ENCODE results near the gene ANG.

DNA sequence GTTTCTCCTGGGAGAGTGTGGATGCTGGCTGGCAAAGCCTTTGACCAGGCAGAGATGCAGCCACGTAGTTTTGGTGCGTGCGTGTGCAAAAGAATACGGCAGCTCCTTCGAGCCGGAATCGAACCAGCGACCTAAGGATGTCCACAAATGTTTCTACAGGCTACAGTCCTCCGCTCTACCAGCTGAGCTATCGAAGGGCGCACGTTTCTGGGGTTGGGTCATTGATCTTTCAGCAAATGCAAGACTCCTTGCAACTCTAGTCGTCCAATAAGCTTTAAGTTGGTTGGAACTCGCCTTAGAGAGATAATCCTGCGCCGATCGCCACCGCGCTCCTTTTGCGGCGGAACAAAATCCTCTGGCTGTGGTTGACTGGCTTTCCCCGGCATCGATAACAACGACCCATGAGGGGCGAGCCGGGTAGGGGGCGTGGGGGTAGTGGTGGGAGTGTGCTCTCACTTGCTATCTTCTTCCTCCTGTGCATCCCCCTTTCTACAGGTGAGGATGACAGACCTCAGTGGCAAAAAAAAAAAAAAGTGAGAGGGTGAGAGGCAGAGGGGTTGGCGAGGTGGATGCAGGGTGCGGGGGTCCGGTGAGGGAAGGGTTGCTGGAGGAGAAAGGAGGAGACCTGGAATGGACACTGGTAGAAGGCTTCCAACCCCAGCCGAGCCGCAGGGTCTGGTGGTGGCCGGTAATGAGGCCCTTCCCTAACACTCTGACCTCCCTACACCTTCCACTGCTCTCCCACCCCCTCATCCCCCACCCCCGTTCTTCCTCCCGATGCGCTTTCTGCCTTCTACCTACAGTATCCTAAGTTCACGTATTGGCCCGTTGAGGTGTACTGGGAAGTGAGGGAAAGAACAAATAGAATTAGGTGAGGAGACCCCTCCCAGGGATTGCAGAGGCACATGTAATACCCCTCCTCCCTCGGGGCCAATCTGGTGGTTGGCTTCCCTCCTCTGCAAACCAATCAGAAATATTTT lies 35.3 kb upstream of the ANG start:
- TF ChIP-seq, protein P1, sequence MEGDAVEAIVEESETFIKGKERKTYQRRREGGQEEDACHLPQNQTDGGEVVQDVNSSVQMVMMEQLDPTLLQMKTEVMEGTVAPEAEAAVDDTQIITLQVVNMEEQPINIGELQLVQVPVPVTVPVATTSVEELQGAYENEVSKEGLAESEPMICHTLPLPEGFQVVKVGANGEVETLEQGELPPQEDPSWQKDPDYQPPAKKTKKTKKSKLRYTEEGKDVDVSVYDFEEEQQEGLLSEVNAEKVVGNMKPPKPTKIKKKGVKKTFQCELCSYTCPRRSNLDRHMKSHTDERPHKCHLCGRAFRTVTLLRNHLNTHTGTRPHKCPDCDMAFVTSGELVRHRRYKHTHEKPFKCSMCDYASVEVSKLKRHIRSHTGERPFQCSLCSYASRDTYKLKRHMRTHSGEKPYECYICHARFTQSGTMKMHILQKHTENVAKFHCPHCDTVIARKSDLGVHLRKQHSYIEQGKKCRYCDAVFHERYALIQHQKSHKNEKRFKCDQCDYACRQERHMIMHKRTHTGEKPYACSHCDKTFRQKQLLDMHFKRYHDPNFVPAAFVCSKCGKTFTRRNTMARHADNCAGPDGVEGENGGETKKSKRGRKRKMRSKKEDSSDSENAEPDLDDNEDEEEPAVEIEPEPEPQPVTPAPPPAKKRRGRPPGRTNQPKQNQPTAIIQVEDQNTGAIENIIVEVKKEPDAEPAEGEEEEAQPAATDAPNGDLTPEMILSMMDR (IDR thresholded peaks at IDR 0.05; ENCODE audit: control extremely low read depth in 1 of 3, insufficient read depth in 1 of 3, low read depth in 1 of 3, low read length in 3 of 3), result no peak
- TF ChIP-seq CHD1 (IDR thresholded peaks at IDR 0.05; ENCODE audit: low read depth, low read length), result no peak
- no peak for TF ChIP-seq POLR2A (IDR thresholded peaks at IDR 0.05; ENCODE audit: control extremely low read depth in 1 of 2, low read depth in 2 of 2, low read length in 2 of 2)
- no peak for TF ChIP-seq JUND (IDR thresholded peaks at IDR 0.05; ENCODE audit: low read length)
- TF ChIP-seq EP300 (IDR thresholded peaks at IDR 0.05; ENCODE audit: borderline replicate concordance in 1 of 2, low read depth in 2 of 2, low read length in 2 of 2), result no peak
